H1 (cell line): ENCODE results near the gene CTBP2. TPM values are rescaled to one million over a fixed set of nuclear protein-coding genes. Genes with fewer than 3 reads are reported as not detected.

Experiments used
- CTCF ChIA-PET: fragments of 300-600 bp; sonication (Branson Sonifier 250); formaldehyde crosslinking; loops from one replicate; lab custom pipeline; 2021; ENCODE audit not compliant: partially characterized antibody; lab: Charles Lee
- POLR2A ChIA-PET: fragments of 300-600 bp; sonication (Branson Sonifier 250); formaldehyde crosslinking; loops from one replicate; lab custom pipeline; 2021; ENCODE audit warnings: inconsistent platforms; ENCODE audit not compliant: partially characterized antibody; lab: Charles Lee
- DNase-seq, 2 experiments: peaks; one replicate each; pipeline versions ENCODE4 v3.0.0 to v3.0.0-alpha.2; 2010 to 2022; ENCODE audit warnings: low spot score in 2 of 2, low read depth in 1 of 2, mixed read lengths in 1 of 2
- FAIRE-seq: peaks from 2 replicates; lab custom pipeline; 2011; peaks lifted over from hg19 to GRCh38; lab: Jason Lieb, UNC
- H2AFZ ChIP-seq: 2 replicates; pipeline ENCODE4 v1.8.1; 2012; ENCODE audit warnings: low read length, inconsistent platforms
- H2AK5ac ChIP-seq: 2 replicates; pipeline ENCODE4 v1.6.1; 2013; ENCODE audit warnings: low read depth, low read length
- H2BK120ac ChIP-seq: replicated peaks from 2 replicates; pipeline ENCODE3; 2013; ENCODE audit warnings: low read depth, low read length, inconsistent platforms
- H2BK12ac ChIP-seq: 2 replicates; pipeline ENCODE4 v1.6.1; 2013; ENCODE audit warnings: low read depth, low read length
- H2BK15ac ChIP-seq: 2 replicates; pipeline ENCODE4 v1.6.1; 2013; ENCODE audit warnings: low read length
- H2BK20ac ChIP-seq: 2 replicates; pipeline ENCODE4 v1.6.1; 2013; ENCODE audit warnings: low read length
- H2BK5ac ChIP-seq: 2 replicates; pipeline ENCODE4 v1.6.1; 2013; ENCODE audit warnings: low read depth, low read length
- H3K14ac ChIP-seq: 2 replicates; pipeline ENCODE4 v1.6.1; 2013; ENCODE audit warnings: inconsistent platforms; ENCODE audit not compliant: insufficient read length
- H3K18ac ChIP-seq: 2 replicates; pipeline ENCODE4 v1.6.1; 2013; ENCODE audit warnings: low read length; ENCODE audit errors: extremely low read depth
- H3K23ac ChIP-seq: 2 replicates; pipeline ENCODE4 v1.6.1; 2013; ENCODE audit warnings: inconsistent platforms; ENCODE audit not compliant: insufficient read length
- H3K23me2 ChIP-seq: 2 replicates; pipeline ENCODE4 v1.6.1; 2013; ENCODE audit warnings: low read depth, low read length
- H3K27ac ChIP-seq: 2 replicates; pipeline ENCODE4 v1.6.1; 2011; ENCODE audit warnings: low read depth, low read length, inconsistent platforms
- H3K27me3 ChIP-seq, 4 experiments: replicated peaks in 1 of 4; 1 replicate in 1 of 4; 2 replicates in 3 of 4; pipeline versions ENCODE4 v1.6.1 to v1.8.1; 2011 to 2013; ENCODE audit warnings: low read length in 3 of 4, mild to moderate bottlenecking in 3 of 4, inconsistent platforms in 2 of 4, mixed read lengths in 2 of 4, moderate library complexity in 1 of 4; ENCODE audit not compliant: control insufficient read depth in 3 of 4, insufficient read depth in 3 of 4; ENCODE audit errors: extremely low read depth in 1 of 4
- H3K36me3 ChIP-seq, 4 experiments: 2 replicates each; pipeline versions ENCODE4 v1.6.1 to v1.8.1; 2011 to 2013; ENCODE audit warnings: mild to moderate bottlenecking in 4 of 4, low read length in 3 of 4, moderate library complexity in 2 of 4, control low read depth in 1 of 4, inconsistent platforms in 1 of 4; ENCODE audit not compliant: insufficient read depth in 4 of 4, control insufficient read depth in 2 of 4
- H3K4ac ChIP-seq: replicated peaks from 2 replicates; pipeline ENCODE3; 2013; ENCODE audit warnings: low read length, low read depth, mixed read lengths, inconsistent platforms; ENCODE audit not compliant: insufficient read length
- H3K4me1 ChIP-seq, 4 experiments: replicated peaks in 1 of 4; 1 replicate in 1 of 4; 2 replicates in 3 of 4; pipeline versions ENCODE4 v1.6.1 to v1.8.1; 2011 to 2013; ENCODE audit warnings: low read length in 3 of 4, inconsistent platforms in 2 of 4, mixed read lengths in 1 of 4; ENCODE audit not compliant: insufficient read depth in 4 of 4, control insufficient read depth in 3 of 4
- H3K4me2 ChIP-seq, 2 experiments: 2 replicates each; pipeline versions ENCODE4 v1.6.1 to v1.8.1; 2011 to 2013; ENCODE audit warnings: low read depth in 2 of 2, low read length in 2 of 2, control low read depth in 1 of 2, inconsistent platforms in 1 of 2, mild to moderate bottlenecking in 1 of 2; ENCODE audit not compliant: insufficient read depth in 1 of 2
- H3K4me3 ChIP-seq, 4 experiments: fragments of 200-600, 300-600 bp in 1 of 4; sonication (generic), shearing (Covaris generic), sonication (Bioruptor Twin) in 1 of 4; 2 replicates each; pipeline versions ENCODE4 v1.5.1 to v1.8.1; 2011 to 2016; ENCODE audit warnings: low read length in 4 of 4, low read depth in 3 of 4, control low read depth in 2 of 4, inconsistent platforms in 2 of 4, mild to moderate bottlenecking in 2 of 4, mixed read lengths in 1 of 4, moderate library complexity in 1 of 4; ENCODE audit not compliant: insufficient read depth in 2 of 4; ENCODE audit errors: extremely low read depth in 1 of 4
- H3K56ac ChIP-seq: replicated peaks from 2 replicates; pipeline ENCODE3; 2013; ENCODE audit warnings: low read depth, mild to moderate bottlenecking, mixed read lengths, low read length, inconsistent platforms; ENCODE audit not compliant: insufficient read length
- H3K79me1 ChIP-seq: 2 replicates; pipeline ENCODE4 v1.6.1; 2013; ENCODE audit warnings: low read depth, low read length, control low read depth
- H3K79me2 ChIP-seq, 2 experiments: 2 replicates each; pipeline versions ENCODE4 v1.6.1 to v1.8.1; 2012 to 2013; ENCODE audit warnings: low read length in 2 of 2, mild to moderate bottlenecking in 2 of 2, inconsistent platforms in 1 of 2; ENCODE audit not compliant: insufficient read depth in 2 of 2, control insufficient read depth in 1 of 2
- H3K9ac ChIP-seq, 4 experiments: replicated peaks in 1 of 4; 1 replicate in 1 of 4; 2 replicates in 3 of 4; pipeline versions ENCODE4 v1.6.1 to v1.8.1; 2011 to 2013; ENCODE audit warnings: low read depth in 3 of 4, low read length in 3 of 4, control low read depth in 2 of 4, mild to moderate bottlenecking in 2 of 4, moderate library complexity in 2 of 4, inconsistent platforms in 1 of 4; ENCODE audit errors: extremely low read depth in 1 of 4
- H3K9me3 ChIP-seq, 2 experiments: 2 replicates each; pipeline versions ENCODE4 v1.6.1 to v1.8.1; 2012 to 2013; ENCODE audit warnings: mild to moderate bottlenecking in 2 of 2, moderate library complexity in 2 of 2, control low read depth in 1 of 2, inconsistent platforms in 1 of 2, low read depth in 1 of 2, low read length in 1 of 2, mixed read lengths in 1 of 2; ENCODE audit not compliant: insufficient read depth in 2 of 2
- H4K20me1 ChIP-seq, 2 experiments: replicated peaks in 1 of 2; 2 replicates each; pipeline versions ENCODE3 to v1.8.1; 2011 to 2013; ENCODE audit warnings: inconsistent platforms in 2 of 2, low read length in 2 of 2, mild to moderate bottlenecking in 1 of 2; ENCODE audit not compliant: insufficient read depth in 2 of 2, control insufficient read depth in 1 of 2
- H4K5ac ChIP-seq: 2 replicates; pipeline ENCODE4 v1.6.1; 2013; ENCODE audit warnings: low read length, low read depth, mixed read lengths, inconsistent platforms; ENCODE audit not compliant: insufficient read length
- H4K8ac ChIP-seq: 2 replicates; pipeline ENCODE4 v1.8.0; 2013; ENCODE audit warnings: mild to moderate bottlenecking, moderate library complexity, low read length, inconsistent platforms; ENCODE audit not compliant: insufficient read depth; ENCODE audit errors: extremely low read depth
- H4K91ac ChIP-seq: replicated peaks from 2 replicates; pipeline ENCODE3; 2013; ENCODE audit warnings: low read length, mixed read lengths, inconsistent platforms; ENCODE audit not compliant: insufficient read length
- HDAC2 ChIP-seq, 2 experiments: fragments of 300-600 bp in 1 of 2; sonication (generic) in 1 of 2; IDR thresholded peaks; 2 replicates each; pipeline ENCODE4 v1.6.1; 2011 to 2012; ENCODE audit warnings: low read depth in 2 of 2, low read length in 2 of 2, mild to moderate bottlenecking in 2 of 2, moderate library complexity in 2 of 2, borderline replicate concordance in 1 of 2, inconsistent platforms in 1 of 2
- JUN ChIP-seq: IDR thresholded peaks from 2 replicates; pipeline ENCODE4 v1.6.1; 2011; ENCODE audit warnings: low read depth, mild to moderate bottlenecking, improper control_type of control experiment, low read length
- YY1 ChIP-seq: IDR thresholded peaks from 2 replicates; pipeline ENCODE4 v1.6.1; 2011; ENCODE audit warnings: low read depth, mild to moderate bottlenecking, low read length
- ZNF274 ChIP-seq: IDR thresholded peaks from 2 replicates; pipeline ENCODE4 v1.7.0; 2012; ENCODE audit warnings: low read length, borderline replicate concordance; ENCODE audit errors: extremely low read depth
- WGBS, 2 experiments: shearing (Covaris generic) in 1 of 2; methylation state at CpG; one replicate each; pipeline versions ENCODE4 v1.1.6 to v1.1.7; 2013 to 2015; ENCODE audit warnings: low lambda C conversion rate in 2 of 2, mixed read lengths in 2 of 2, inconsistent platforms in 1 of 2, low coverage in 1 of 2, missing lambda C conversion rate in 1 of 2; ENCODE audit not compliant: insufficient replicate concordance in 2 of 2, insufficient coverage in 1 of 2, insufficient read length in 1 of 2; ENCODE audit errors: extremely low coverage in 1 of 2, missing lambda C conversion rate in 1 of 2; 5-methylcytosine and 5-hydroxymethylcytosine counted together
- polyA plus RNA-seq, 7 experiments: library from polyadenylated mRNA; depleted of rRNA in 3 of 7; stranded (reverse) in 5 of 7; unstranded in 2 of 7; fragments of >200 nt in 5 of 7; fragments of 200-250 nt in 2 of 7; gene quantifications; 1 replicate in 5 of 7; 2 replicates in 1 of 7; 4 replicates in 1 of 7; pipeline versions ENCODE4 v1.2.1 to v1.2.3, GENCODE V29; 2011 to 2013; ENCODE audit warnings: missing spikeins in 2 of 7, mixed read lengths in 2 of 7
- total RNA-seq: library from RNA; stranded (reverse); fragmentation: NEBNext Ultra II Directional; extraction: Animal tissue kit (Norgen Biotek cat#: 25700); gene quantifications from 2 replicates; pipeline ENCODE4 v1.2.1, GENCODE V29; 2021
- TF ChIP-seq, protein P1 (sequence below): IDR thresholded peaks from 2 replicates; pipeline ENCODE4 v1.6.1; 2012; ENCODE audit warnings: low read length, inconsistent platforms

The CTBP2 gene
- total and polyA plus RNA-seq, 2 of the 8 experiments (the other 6 are each of a cell fraction or from before 2014, with no cell fraction given): 208 to 221 TPM

DNA sequence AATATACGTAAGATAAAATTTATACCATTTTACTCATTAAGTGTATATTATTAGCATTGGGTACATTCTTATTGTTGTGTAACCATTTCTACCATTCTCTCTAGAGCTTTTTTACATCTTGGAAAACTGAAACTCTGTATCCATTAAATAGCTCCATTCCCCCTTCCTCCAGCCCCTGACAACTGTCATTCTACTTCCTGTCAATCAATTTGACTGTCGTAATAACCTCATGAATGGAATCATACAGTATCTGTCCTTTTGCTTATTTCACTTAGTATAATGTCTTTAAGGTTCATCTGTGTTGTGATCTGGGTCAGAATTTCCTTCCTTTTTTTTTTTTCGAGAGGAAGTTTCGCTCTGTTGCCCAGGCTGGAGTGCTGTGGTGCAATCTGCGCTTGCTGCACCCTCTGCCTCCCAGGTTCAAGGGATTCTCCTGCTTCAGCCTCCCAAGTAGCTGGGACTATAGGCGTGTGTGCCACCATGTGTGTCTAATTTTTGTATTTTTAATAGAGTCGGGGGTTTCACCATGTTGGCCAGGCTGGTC, 202.9 kb downstream of the CTBP2 start:
- Histone ChIP-seq H3K14ac (no peak overlapping the region), H3K9me3 (no peaks in the 10 kb centered on the region), H2BK120ac (no peak overlapping the region), H2BK20ac (no peak overlapping the region), H3K23ac (no peak overlapping the region), H4K91ac (no peak overlapping the region), H4K5ac (no peak overlapping the region), H3K4me2 (no peak overlapping the region), H3K4me3 (no peak overlapping the region), H4K20me1 (peaks cover 6 to 18% of the 10 kb centered on the region in 2 experiments), H2BK5ac (no peak overlapping the region), H2AK5ac (no peak overlapping the region), H3K79me1 (peaks cover 5% of the 10 kb centered on the region), H2AFZ (no peak overlapping the region), H4K8ac (no peak overlapping the region), H3K36me3 (no peaks in the 10 kb centered on the region), H3K79me2 (peaks cover 6 to 90% of the 10 kb centered on the region in 2 experiments), H3K4ac (no peak overlapping the region), H3K27me3 (no peaks in the 10 kb centered on the region)
- CTCF ChIA-PET: interaction anchor here (0.6 to 1.4 kb wide), 2 partner anchors 14 to 21 kb away, joined by 3 read pairs; no protein-coding TSS in a partner anchor
- 89% methylated on average over 7 of the region's 7 CpGs; no CpG with 5 or more reads in 1 of the 2 experiments for WGBS, 2 experiments
- no peak for FAIRE-seq
- no peak for DNase-seq
- TF ChIP-seq HDAC2 (IDR thresholded peaks at IDR 0.05; ENCODE audit: borderline replicate concordance in 1 of 2, low read depth in 2 of 2, low read length in 2 of 2) (no peak), YY1 (no peak), ZNF274 (no peak), JUN (no peak)
- TF ChIP-seq, protein P1, sequence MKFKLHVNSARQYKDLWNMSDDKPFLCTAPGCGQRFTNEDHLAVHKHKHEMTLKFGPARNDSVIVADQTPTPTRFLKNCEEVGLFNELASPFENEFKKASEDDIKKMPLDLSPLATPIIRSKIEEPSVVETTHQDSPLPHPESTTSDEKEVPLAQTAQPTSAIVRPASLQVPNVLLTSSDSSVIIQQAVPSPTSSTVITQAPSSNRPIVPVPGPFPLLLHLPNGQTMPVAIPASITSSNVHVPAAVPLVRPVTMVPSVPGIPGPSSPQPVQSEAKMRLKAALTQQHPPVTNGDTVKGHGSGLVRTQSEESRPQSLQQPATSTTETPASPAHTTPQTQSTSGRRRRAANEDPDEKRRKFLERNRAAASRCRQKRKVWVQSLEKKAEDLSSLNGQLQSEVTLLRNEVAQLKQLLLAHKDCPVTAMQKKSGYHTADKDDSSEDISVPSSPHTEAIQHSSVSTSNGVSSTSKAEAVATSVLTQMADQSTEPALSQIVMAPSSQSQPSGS: no peak
- TF ChIP-seq, all 59 proteins: peak for 0
- Histone ChIP-seq H3K27ac (no peak overlapping the region), H3K23me2 (no peaks in the 10 kb centered on the region), H2BK12ac (no peak overlapping the region), H3K9ac (no peak overlapping the region), H3K4me1 (no peaks in the 10 kb centered on the region), H2BK15ac (no peak overlapping the region), H3K56ac (no peak overlapping the region), H3K18ac (no peak overlapping the region)
- POLR2A ChIA-PET: interaction anchor here (2.3 kb wide), 1 partner anchor 41 kb away, joined by 10 read pairs; no protein-coding TSS in a partner anchor
